MM.1S (cell line): ENCODE data around the gene ZFP90.

Experiments used
- DNase-seq: peaks from one replicate; pipeline ENCODE4 v3.0.0-alpha.2; 2015
- H2AFZ ChIP-seq: fragments of 300-600 bp; sonication (generic); 2 replicates; pipeline ENCODE4 v1.6.0; 2016; ENCODE audit warnings: antibody characterized with exemption, low read length
- H3F3A ChIP-seq: fragments of 300-600 bp; sonication (generic); 2 replicates; pipeline ENCODE4 v1.6.1; 2016; ENCODE audit warnings: mild to moderate bottlenecking, antibody characterized with exemption, low read length, moderate library complexity, mixed read lengths; ENCODE audit not compliant: insufficient read depth
- H3K27ac ChIP-seq: fragments of 300-600 bp; sonication (generic); 2 replicates; pipeline ENCODE4 v1.5.1; 2016; ENCODE audit warnings: mild to moderate bottlenecking, low read length
- H3K27me3 ChIP-seq: fragments of 300-600 bp; sonication (generic); replicated peaks from 2 replicates; pipeline ENCODE4 v1.6.0; 2016; ENCODE audit warnings: low read length; ENCODE audit not compliant: insufficient read depth
- H3K36me3 ChIP-seq: fragments of 300-600 bp; sonication (generic); replicated peaks from 2 replicates; pipeline ENCODE4 v1.6.1; 2016; ENCODE audit warnings: mild to moderate bottlenecking, low read length, mixed read lengths; ENCODE audit not compliant: insufficient read depth
- H3K4me1 ChIP-seq: fragments of 300-600 bp; sonication (generic); 2 replicates; pipeline ENCODE4 v1.6.1; 2016; ENCODE audit warnings: low read length, mixed read lengths
- H3K4me2 ChIP-seq: fragments of 300-600 bp; sonication (generic); 2 replicates; pipeline ENCODE4 v1.6.0; 2016; ENCODE audit warnings: low read depth, low read length
- H3K4me3 ChIP-seq: fragments of 300-600 bp; sonication (generic); 2 replicates; pipeline ENCODE4 v1.5.1; 2016; ENCODE audit warnings: low read length, mixed read lengths
- H3K79me2 ChIP-seq: fragments of 300-600 bp; sonication (generic); 2 replicates; pipeline ENCODE4 v1.6.1; 2016; ENCODE audit warnings: mixed run types, low read length, mixed read lengths
- H3K9ac ChIP-seq: fragments of 300-600 bp; sonication (generic); 2 replicates; pipeline ENCODE4 v1.6.1; 2016; ENCODE audit warnings: low read length, mixed read lengths
- H3K9me2 ChIP-seq: fragments of 300-600 bp; sonication (generic); replicated peaks from 2 replicates; pipeline ENCODE4 v1.6.1; 2016; ENCODE audit warnings: mild to moderate bottlenecking, low read length, mixed read lengths; ENCODE audit not compliant: insufficient read depth
- H3K9me3 ChIP-seq: fragments of 300-600 bp; sonication (generic); replicated peaks from 2 replicates; pipeline ENCODE4 v1.6.1; 2016; ENCODE audit warnings: mild to moderate bottlenecking, low read length, mixed read lengths; ENCODE audit not compliant: insufficient read depth
- H4K20me1 ChIP-seq: fragments of 300-600 bp; sonication (generic); 2 replicates; pipeline ENCODE4 v1.6.1; 2016; ENCODE audit warnings: mild to moderate bottlenecking, low read length, moderate library complexity, mixed read lengths; ENCODE audit not compliant: insufficient read depth
- EZH2 ChIP-seq: fragments of 300-600 bp; sonication (generic); optimal IDR thresholded peaks from 2 replicates; pipeline ENCODE3; 2017; ENCODE audit warnings: low read depth, mild to moderate bottlenecking, antibody characterized with exemption, low read length, mixed read lengths
- EZH2phosphoT487 ChIP-seq: fragments of 300-600 bp; sonication (generic); IDR thresholded peaks from 2 replicates; pipeline ENCODE4 v1.6.1; 2018; ENCODE audit warnings: antibody characterized with exemption, low read length
- TF ChIP-seq, protein P1 (sequence below): fragments of 300-600 bp; sonication (generic); IDR thresholded peaks from 2 replicates; pipeline ENCODE4 v1.5.1; 2016; ENCODE audit warnings: antibody characterized with exemption, low read length, mixed read lengths

ZFP90 gene

DNA sequence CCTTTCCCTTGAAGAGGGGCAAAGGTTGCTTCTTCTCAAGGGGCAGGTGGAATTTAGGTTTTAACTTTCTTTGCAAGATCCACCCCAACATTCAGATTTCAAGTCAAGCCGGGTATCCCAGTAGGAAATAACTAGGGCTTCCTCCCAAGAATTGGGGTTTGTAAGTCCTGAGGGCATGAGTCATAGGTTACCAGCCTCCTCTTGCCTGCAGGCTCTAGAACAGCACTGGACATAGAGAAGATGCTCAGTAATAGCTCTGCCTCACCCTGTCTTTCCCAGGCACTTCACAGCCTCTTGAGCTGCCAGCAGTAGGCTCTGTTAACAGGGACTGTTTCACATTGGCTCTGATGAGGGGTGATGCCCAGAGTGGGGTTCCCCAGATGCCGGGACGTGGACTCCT is 35.8 kb upstream of the ZFP90 start:
- H3K79me2 ChIP-seq = no peaks in the 10 kb centered on the region
- no peak overlapping the region for H3K4me2 ChIP-seq
- H4K20me1 ChIP-seq = no peaks in the 10 kb centered on the region
- H3K27me3 ChIP-seq = no peaks in the 10 kb centered on the region
- no peak overlapping the region for H3K9ac ChIP-seq
- no peaks in the 10 kb centered on the region for H3F3A ChIP-seq
- H3K36me3 ChIP-seq = no peaks in the 10 kb centered on the region
- no peak overlapping the region for H2AFZ ChIP-seq
- TF ChIP-seq EZH2phosphoT487 (no peak), EZH2 (no peak)
- TF ChIP-seq, protein P1, sequence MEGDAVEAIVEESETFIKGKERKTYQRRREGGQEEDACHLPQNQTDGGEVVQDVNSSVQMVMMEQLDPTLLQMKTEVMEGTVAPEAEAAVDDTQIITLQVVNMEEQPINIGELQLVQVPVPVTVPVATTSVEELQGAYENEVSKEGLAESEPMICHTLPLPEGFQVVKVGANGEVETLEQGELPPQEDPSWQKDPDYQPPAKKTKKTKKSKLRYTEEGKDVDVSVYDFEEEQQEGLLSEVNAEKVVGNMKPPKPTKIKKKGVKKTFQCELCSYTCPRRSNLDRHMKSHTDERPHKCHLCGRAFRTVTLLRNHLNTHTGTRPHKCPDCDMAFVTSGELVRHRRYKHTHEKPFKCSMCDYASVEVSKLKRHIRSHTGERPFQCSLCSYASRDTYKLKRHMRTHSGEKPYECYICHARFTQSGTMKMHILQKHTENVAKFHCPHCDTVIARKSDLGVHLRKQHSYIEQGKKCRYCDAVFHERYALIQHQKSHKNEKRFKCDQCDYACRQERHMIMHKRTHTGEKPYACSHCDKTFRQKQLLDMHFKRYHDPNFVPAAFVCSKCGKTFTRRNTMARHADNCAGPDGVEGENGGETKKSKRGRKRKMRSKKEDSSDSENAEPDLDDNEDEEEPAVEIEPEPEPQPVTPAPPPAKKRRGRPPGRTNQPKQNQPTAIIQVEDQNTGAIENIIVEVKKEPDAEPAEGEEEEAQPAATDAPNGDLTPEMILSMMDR = no peak
- no peak overlapping the region for H3K4me3 ChIP-seq
- no peaks in the 10 kb centered on the region for H3K9me3 ChIP-seq
- H3K9me2 ChIP-seq = no peaks in the 10 kb centered on the region
- no peaks in the 10 kb centered on the region for H3K4me1 ChIP-seq
- H3K27ac ChIP-seq = no peak overlapping the region
- no peak for DNase-seq

DNA sequence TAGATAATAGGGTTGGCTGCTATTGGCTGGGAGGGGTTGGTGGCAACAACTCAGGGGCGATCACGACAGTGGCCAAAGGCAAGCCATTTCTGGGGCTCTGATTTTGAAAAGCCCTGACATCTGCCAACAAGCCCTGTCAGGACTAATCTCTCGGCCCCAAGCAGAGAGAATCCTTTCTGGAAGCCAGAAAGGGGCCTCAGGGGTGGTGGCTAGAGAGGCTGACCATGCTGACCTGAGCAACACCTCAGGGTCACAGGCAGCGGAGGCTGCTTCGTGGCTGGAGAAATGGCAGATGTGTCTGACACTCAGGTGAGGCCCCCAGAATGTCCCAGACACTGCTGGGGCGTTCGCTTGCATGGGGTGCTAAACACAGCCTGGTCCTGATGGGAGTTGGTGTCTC is 35.0 kb upstream of the ZFP90 start:
- H3K9me2 ChIP-seq = no peaks in the 10 kb centered on the region
- no peaks in the 10 kb centered on the region for H3F3A ChIP-seq
- no peak for DNase-seq
- H3K4me3 ChIP-seq = no peak overlapping the region
- no peaks in the 10 kb centered on the region for H3K9me3 ChIP-seq
- H3K9ac ChIP-seq = no peak overlapping the region
- no peaks in the 10 kb centered on the region for H3K36me3 ChIP-seq
- no peak overlapping the region for H2AFZ ChIP-seq
- no peak overlapping the region for H3K27ac ChIP-seq
- TF ChIP-seq EZH2 = no peak
- TF ChIP-seq, protein P1 = no peak
- TF ChIP-seq EZH2phosphoT487 = no peak
- H3K79me2 ChIP-seq = no peaks in the 10 kb centered on the region
- H3K4me1 ChIP-seq = no peaks in the 10 kb centered on the region
- H4K20me1 ChIP-seq = no peaks in the 10 kb centered on the region
- no peaks in the 10 kb centered on the region for H3K27me3 ChIP-seq
- no peak overlapping the region for H3K4me2 ChIP-seq

DNA sequence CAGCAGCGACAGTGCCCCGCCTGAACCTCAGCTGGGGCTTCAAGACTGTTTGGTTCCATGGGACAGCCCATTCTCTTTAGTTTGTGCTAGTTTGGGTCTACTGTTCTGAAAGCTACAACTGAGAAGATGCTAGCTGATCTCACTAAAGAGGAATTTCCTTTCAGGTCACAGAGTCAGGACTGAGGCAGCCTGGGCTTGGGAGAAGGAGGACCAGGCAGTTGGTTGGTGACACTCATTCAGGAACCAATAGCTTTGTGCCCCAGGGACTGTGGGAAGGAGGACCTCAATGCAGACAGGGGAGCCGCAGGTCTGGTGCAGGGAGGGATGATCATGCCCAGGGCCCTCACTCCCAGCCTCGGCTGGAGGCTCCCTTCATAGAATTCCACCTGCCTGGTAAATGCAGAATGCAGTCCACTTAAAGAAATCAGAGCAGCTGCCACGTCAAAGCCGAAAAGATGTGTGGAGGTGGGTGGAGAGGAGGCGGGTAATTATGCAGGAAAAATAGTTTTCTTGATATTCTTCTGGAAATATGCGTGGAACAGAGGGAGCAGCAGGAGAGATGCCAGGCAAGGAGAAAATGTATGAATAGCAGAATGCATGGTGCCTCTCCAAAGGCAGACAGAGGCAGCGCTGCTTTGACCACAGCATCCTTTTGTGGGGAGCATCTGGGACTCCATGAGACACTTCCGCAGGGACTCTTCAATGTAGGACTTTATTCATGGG is 32.6 kb upstream of the ZFP90 start:
- Histone ChIP-seq H3F3A (no peaks in the 10 kb centered on the region), H3K36me3 (no peaks in the 10 kb centered on the region), H3K4me2 (no peak overlapping the region), H3K9ac (no peak overlapping the region), H3K79me2 (no peaks in the 10 kb centered on the region), H3K27me3 (no peaks in the 10 kb centered on the region), H3K4me1 (no peaks in the 10 kb centered on the region), H3K9me2 (no peaks in the 10 kb centered on the region), H2AFZ (no peak overlapping the region), H4K20me1 (no peaks in the 10 kb centered on the region), H3K9me3 (no peaks in the 10 kb centered on the region), H3K27ac (no peak overlapping the region), H3K4me3 (no peak overlapping the region)
- no peak for TF ChIP-seq EZH2phosphoT487
- TF ChIP-seq, protein P1 = no peak
- TF ChIP-seq EZH2 = no peak
- no peak for DNase-seq
